GM19099 (cell line): ENCODE results near the gene TBX2.

Experiments used
- POLR2A ChIP-seq: IDR thresholded peaks from 3 replicates; pipeline ENCODE4 v1.6.1; 2011; ENCODE audit warnings: low read depth; ENCODE audit not compliant: insufficient read length; ENCODE audit errors: extremely low read depth

Gene TBX2

GRCh38 chr17:61411011-61411260 lies 11.3 kb downstream of the TBX2 start:
- no peak for TF ChIP-seq POLR2A

DNA sequence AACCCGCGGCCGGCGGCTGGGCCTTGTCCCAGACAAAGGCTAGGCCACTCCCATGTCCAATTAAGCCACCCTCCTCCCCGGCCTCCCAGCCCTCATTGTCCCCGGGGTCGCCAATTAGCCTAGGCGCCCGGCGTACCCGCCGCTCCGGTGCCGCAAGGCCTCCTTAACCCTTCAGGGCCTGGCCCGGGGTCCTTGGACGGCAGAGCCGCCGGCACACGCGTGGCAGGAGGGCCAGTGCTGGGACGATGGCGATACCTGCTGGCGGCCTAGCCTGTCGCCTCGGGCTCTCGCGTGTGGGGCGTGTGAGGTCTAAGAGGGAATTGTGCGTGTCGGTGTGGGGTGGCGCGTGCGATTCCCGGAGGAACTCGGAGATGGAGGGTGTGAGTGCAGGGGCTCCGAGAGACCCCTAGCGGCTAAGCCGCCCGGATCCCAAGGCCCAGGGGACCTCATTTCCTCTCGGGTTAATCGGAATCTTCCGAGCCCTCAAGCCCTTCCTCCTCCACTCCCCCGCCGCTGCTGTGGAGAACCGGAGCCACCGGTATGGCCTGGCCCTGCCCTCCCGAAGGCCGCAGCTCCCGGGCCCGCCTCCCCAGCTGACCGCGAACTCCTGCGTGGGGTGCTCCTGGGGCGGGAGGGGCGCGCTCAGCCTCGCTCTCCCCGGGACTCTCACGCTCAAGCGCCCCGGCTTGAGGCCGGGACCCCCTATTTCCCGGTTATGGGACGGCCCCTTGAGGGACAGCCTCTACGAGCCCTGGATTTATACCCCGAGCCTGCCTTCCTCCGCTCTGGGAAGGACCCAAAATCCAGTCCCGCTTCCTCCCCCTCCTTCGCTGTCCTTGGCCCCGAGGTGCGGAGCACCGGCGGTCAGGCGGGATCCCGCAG lies 11.9 kb downstream of the TBX2 start:
- TF ChIP-seq POLR2A = no peak

DNA sequence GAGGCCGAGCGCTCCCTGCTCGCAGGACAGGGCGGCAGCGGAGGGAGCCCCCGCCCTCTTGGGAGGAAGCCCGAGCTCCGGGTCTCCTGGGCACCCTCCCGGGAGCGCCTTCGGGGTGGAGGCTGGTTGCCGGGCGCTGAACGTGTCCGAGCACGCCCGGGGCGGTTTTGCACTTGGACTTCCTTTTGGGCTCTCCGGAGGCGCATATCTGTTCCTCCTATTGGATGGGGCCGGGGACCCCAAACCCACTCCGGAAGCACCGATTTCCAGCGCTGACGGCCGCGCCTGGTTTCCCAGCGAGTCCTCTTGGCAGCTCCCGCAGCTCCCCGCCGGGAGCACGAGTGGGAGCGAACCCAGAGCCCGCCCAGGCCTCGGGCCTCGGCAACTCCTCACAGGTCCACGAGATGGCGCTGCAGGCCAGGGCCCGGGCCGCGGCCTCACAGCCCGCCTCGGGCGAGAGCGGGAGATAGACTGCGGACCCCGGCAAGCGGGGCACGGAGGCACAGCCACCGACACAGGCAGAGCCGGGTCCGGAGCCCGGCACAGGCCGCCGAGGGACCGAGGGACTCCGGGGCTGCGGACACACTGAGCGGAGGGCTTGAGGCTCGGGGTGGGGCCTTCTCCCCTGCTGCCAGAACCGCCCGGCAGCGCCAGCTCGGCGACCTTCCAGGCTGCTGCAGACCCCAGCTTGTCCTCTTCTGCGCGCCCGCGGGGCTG lies 12.7 kb downstream of the TBX2 start:
- peak; percentile 8 for TF ChIP-seq POLR2A

- no peak for TF ChIP-seq POLR2A
These were observed 13.4 kb downstream of the TBX2 start for GRCh38 chr17:61412860-61413660.

DNA sequence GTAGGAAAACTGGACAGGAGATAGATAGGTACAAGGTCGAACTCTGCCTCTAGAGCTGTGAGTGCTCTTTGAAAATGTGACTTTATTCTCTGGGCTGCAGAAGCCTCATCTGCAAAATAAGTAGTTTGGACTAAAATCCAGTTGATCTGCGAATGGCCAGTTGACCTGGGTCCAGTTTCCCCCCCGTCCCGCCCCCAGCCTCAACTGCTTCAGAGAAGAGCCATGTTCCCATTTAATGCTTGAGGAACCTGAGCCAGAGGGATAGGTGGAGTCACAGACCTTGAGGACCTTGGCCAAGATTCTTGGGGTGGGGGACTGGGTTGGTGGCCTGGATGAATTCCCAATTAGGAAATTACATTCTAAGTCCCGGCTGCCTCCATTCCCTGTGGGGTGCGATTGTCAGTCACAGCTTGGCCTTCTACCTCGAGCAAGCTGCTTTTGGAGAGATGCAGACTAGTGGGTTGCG lies 14.1 kb downstream of the TBX2 start:
- no peak for TF ChIP-seq POLR2A

GRCh38 chr17:61414141-61414935 lies 14.7 kb downstream of the TBX2 start:
- TF ChIP-seq POLR2A = no peak

- TF ChIP-seq POLR2A = no peak
These were observed 15.3 kb downstream of the TBX2 start for GRCh38 chr17:61414936-61415251.

GRCh38 chr17:61415374-61416210 lies 15.9 kb downstream of the TBX2 start:
- no peak for TF ChIP-seq POLR2A

- TF ChIP-seq POLR2A = no peak
These were observed 16.5 kb downstream of the TBX2 start for GRCh38 chr17:61416211-61416539.

DNA sequence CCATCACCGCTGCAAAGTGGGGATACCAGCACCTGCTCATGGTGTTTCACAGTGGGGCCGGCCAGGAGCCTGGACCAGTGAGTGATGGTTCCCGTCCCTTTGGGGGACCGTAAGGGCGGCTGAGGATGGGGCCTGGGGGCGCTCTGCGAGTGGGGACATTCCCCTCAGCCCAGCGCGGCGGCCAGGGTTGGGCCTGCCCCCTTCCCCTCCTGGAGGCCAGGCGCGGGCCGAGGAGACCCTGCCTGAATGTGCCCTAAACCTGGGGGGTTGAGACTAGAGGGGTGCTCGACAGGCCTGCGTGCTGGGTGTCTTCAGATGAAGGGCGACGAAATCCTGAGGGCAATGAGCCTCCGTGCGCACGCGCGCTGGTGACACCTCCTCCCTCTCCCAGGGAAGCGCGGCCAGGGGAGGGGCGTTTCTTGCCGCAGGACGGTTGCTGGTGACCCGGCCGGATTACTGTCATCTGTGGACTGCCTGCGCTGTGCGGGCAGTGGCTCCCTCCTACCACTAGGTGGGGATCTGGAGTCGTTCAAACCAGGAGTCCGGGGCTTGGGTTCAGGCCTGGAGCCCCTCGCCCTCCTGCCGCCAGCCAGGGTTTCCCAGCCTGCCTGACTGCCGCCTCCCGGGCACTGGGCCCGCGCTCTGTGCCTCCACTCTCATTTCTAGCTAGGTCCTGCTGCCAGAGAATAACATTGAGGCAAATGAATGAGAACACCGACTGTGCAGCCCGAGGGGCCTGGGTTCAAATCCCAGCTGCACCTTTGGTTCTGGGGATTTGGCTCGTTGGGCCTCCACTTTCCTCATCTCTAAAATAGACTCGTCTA lies 17.1 kb downstream of the TBX2 start:
- no peak for TF ChIP-seq POLR2A

DNA sequence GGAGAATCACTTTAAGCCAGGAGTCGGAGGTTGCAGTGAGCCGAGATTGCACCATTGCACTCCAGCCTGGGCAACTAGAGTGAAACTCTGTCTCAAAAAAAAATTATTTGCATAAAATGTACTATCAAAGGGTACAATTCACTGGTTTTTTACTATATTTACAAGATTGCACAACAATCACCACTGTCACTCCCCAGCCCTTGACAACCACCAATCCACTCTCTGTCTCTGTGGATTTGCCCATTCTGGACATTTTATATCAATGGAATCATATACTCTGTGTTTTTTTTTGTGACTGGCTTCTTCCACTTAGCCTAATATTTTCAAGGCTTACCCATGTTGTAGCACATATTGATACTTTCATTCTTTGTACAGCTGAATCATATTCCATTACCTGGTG lies 18.8 kb downstream of the TBX2 start:
- no peak for TF ChIP-seq POLR2A

- TF ChIP-seq POLR2A = no peak
These were observed 19.9 kb downstream of the TBX2 start for GRCh38 chr17:61419496-61420046.

GRCh38 chr17:61420052-61420451 lies 20.4 kb downstream of the TBX2 start:
- TF ChIP-seq POLR2A = no peak

GRCh38 chr17:61420745-61421398 lies 21.2 kb downstream of the TBX2 start:
- TF ChIP-seq POLR2A = no peak
